HG03439 (cell line): ENCODE results near the gene IRX1.

Experiments
- ATAC-seq: cut with Tn5 transposase; IDR thresholded peaks from one replicate; pipeline ENCODE4 v1.9.1; 2021; ENCODE audit warnings: mild to moderate bottlenecking, moderate library complexity; ENCODE audit not compliant: unreplicated experiment

Gene IRX1

DNA sequence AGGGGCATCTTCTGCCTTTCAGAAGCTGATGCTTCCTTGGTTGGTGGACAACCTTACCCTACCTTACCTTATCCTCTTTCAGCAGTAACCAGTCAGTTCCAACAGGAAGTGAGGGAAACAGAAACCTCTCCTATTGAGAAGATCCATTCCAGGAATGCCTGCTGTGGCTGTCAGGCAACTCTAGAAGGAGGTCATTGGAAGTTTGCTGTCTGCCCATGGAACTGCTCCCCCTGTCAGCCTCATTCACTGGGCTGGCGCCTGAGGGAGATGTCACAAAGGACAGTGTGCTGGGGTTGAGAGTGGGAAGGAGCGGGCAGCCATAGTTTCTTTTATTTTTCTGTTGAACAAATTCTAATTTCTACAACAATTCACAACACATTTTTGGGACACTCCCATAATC lies 54.7 kb downstream of the IRX1 start:
- ATAC-seq = no peak

DNA sequence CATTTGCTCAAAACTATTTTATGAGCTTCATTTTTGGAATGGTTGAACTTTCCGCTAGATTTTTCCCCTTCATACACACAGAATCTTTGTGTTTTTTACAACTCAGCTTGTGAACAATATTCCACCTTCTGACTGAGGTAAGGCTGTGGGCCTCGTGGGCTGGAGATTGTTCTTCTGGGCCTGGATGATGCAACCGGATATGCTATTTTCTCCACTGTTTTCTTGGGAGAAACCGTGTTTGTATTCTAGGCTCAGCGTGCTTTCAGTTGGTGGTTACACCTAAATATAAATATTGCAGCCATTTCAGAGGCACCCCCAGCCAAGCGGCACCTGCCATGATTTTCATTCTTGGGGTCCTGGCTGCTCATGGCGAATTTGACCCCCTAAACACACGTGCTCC lies 55.2 kb downstream of the IRX1 start:
- no peak for ATAC-seq
